ENCODE measurements around the gene TRABD2B. TPM values are rescaled to one million over a fixed set of nuclear protein-coding genes. Genes with fewer than 3 reads are reported as not detected.

Gene TRABD2B
- total and polyA plus RNA-seq, 2 donors (not counting 3 experiments of a cell fraction or from before 2014, with no cell fraction given), result not detected

GRCh38 chr1:47866601-47867437, 130.4 kb downstream of the TRABD2B start:
- CTCF ChIA-PET, result no interaction called here
- H3K79me2 ChIP-seq (ENCODE audit: control insufficient read depth, insufficient read depth, low read length), result no peaks in the 10 kb centered on the region
- no peak overlapping the region for H2AFZ ChIP-seq (ENCODE audit: low read depth, low read length)
- DNase-seq (ENCODE audit: low read depth, low spot score) (no peak), FAIRE-seq (no peak)
- no peak overlapping the region for H3K27ac ChIP-seq (ENCODE audit: insufficient read depth, low read depth, low read length)
- POLR2A ChIA-PET, result no interaction called here
- H3K4me1 ChIP-seq (ENCODE audit: control insufficient read depth, extremely low read depth, insufficient read depth, low read length), result no peaks in the 10 kb centered on the region
- H3K9ac ChIP-seq (replicated peaks; ENCODE audit: extremely low read depth, insufficient read depth, low read length), result no peak overlapping the region
- no peaks in the 10 kb centered on the region for H3K27me3 ChIP-seq (ENCODE audit: control insufficient read depth in 2 of 2, insufficient read depth in 2 of 2, low read length in 2 of 2)
- dilution Hi-C loops (cut with MboI; ENCODE audit: extremely low pct_ligation_motif_present, low sequenced_read_pairs) (no loop called here), intact Hi-C loops (cut with micrococcal nuclease) (no loop called here)
- H4K20me1 ChIP-seq (replicated peaks; ENCODE audit: control insufficient read depth, extremely low read depth, insufficient read depth, low read length), result no peaks in the 10 kb centered on the region
- H3K36me3 ChIP-seq (ENCODE audit: control insufficient read depth in 2 of 2, extremely low read depth in 1 of 2, insufficient read depth in 2 of 2, low read length in 2 of 2), result no peaks in the 10 kb centered on the region
- H3K4me3 ChIP-seq (replicated peaks in 1 of 3; ENCODE audit: insufficient read depth in 1 of 3, low read depth in 1 of 3, low read length in 3 of 3), result no peak overlapping the region
- H3K9me1 ChIP-seq (replicated peaks; ENCODE audit: control insufficient read depth, extremely low read depth, insufficient read depth, low read length), result no peaks in the 10 kb centered on the region
- no peaks in the 10 kb centered on the region for H3K9me3 ChIP-seq (replicated peaks; ENCODE audit: control insufficient read depth, insufficient read depth, low read length)
- TF ChIP-seq POLR2AphosphoS5 (IDR thresholded peaks at IDR 0.05; ENCODE audit: insufficient read depth, low read depth, low read length), result no peak
- TF ChIP-seq FOS (IDR thresholded peaks at IDR 0.05; ENCODE audit: borderline replicate concordance, insufficient read depth, low read length), result no peak
- TF ChIP-seq GATA2 (IDR thresholded peaks at IDR 0.05; ENCODE audit: insufficient read depth, insufficient read length, low read depth, low read length), result no peak
- TF ChIP-seq MAX (IDR thresholded peaks at IDR 0.05; ENCODE audit: insufficient read depth, insufficient read length), result no peak
- TF ChIP-seq MYC (IDR thresholded peaks at IDR 0.05; ENCODE audit: low read depth, low read length), result no peak
- no peak for TF ChIP-seq JUN (IDR thresholded peaks at IDR 0.05; ENCODE audit: borderline replicate concordance, insufficient read depth, insufficient read length, low read depth)
- no peak for TF ChIP-seq POLR2A (IDR thresholded peaks at IDR 0.05; ENCODE audit: low read depth, low read length)
- TF ChIP-seq EZH2 (IDR thresholded peaks at IDR 0.05; ENCODE audit: borderline replicate concordance, low read depth, low read length, severe bottlenecking), result no peak
- TF ChIP-seq CTCF (IDR thresholded peaks at IDR 0.05; ENCODE audit: extremely low read depth in 1 of 2, insufficient read depth in 1 of 2, low read depth in 1 of 2, low read length in 2 of 2), result no peak
- no peak overlapping the region for H3K4me2 ChIP-seq (ENCODE audit: insufficient read depth, low read length)
- no TSS peak for BruUV-seq (replicated peaks)
